ENCODE data around the gene SOX10.

SOX10 gene

DNA sequence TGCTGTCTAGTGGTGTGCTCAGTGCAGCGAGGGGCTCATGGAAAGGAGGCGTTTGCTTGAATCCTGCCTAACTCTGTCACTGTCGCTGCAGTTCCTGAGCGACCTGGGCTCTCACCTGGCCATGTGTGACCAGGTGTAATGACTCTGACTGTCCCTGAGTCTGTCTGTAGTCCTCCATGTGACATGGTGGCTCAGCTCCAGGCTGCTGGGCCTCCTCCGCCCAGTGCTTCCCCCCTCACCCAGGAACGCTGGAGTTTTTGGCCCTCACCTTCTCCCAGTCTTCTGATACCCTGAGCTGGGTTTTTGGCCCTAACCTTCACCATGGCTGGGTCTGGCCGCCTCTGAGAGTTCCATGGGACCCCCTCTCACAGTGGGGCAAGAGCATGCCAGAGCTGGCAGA is 58.0 kb downstream of the SOX10 start:
- in situ Hi-C loops (cut with MboI; ENCODE audit: low pct_unique_long_range_greater_than_20kb, low sequenced_read_pairs, unreplicated experiment), result no loop called here
- TF ChIP-seq, protein P1, sequence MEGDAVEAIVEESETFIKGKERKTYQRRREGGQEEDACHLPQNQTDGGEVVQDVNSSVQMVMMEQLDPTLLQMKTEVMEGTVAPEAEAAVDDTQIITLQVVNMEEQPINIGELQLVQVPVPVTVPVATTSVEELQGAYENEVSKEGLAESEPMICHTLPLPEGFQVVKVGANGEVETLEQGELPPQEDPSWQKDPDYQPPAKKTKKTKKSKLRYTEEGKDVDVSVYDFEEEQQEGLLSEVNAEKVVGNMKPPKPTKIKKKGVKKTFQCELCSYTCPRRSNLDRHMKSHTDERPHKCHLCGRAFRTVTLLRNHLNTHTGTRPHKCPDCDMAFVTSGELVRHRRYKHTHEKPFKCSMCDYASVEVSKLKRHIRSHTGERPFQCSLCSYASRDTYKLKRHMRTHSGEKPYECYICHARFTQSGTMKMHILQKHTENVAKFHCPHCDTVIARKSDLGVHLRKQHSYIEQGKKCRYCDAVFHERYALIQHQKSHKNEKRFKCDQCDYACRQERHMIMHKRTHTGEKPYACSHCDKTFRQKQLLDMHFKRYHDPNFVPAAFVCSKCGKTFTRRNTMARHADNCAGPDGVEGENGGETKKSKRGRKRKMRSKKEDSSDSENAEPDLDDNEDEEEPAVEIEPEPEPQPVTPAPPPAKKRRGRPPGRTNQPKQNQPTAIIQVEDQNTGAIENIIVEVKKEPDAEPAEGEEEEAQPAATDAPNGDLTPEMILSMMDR (IDR thresholded peaks at IDR 0.05; ENCODE audit: extremely low read depth, insufficient read depth, missing control alignments), result no peak
- no peak for DNase-seq (ENCODE audit: low spot score)

DNA sequence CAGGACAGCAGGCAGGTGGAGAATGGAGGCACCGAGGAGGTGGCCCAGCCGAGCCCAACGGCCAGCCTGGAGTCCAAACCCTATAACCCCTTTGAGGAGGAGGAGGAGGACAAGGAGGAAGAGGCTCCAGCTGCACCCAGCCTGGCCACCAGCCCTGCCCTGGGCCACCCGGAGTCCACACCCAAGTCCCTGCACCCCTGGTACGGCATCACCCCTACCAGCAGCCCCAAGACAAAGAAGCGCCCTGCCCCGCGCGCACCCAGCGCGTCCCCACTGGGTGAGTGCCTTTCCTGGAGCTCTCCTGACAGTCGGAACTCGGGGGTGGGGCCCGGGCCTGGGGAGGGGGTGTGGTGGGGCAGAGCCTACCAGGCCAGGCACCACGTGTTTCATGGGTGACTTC is 58.6 kb downstream of the SOX10 start:
- in situ Hi-C loops (cut with MboI; ENCODE audit: low pct_unique_long_range_greater_than_20kb, low sequenced_read_pairs, unreplicated experiment), result no loop called here
- TF ChIP-seq, protein P1 (IDR thresholded peaks at IDR 0.05; ENCODE audit: extremely low read depth, insufficient read depth, missing control alignments), result no peak
- DNase-seq (ENCODE audit: low spot score), result no peak

DNA sequence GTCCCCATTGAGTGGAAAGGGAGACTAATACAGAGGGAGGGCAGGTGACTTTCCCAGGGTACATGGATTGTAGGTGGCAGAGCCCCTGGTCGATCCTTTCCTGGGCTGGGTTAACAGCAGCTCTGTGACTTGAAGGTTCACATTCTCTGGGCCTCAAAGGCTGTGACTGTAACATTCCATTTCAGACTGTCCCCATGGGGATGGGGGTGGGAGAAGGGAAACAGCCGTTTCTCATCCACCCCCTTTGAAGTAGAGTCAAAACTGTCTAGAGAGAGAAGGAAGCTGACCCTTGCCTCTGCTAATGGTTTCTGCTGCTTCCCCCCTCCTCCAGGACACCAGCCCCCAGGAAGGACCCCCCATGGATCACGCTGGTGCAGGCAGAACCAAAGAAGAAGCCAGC is 59.0 kb downstream of the SOX10 start:
- TF ChIP-seq, protein P1 (IDR thresholded peaks at IDR 0.05; ENCODE audit: extremely low read depth, insufficient read depth, missing control alignments), result no peak
- DNase-seq (ENCODE audit: low spot score), result no peak
- in situ Hi-C loops (cut with MboI; ENCODE audit: low pct_unique_long_range_greater_than_20kb, low sequenced_read_pairs, unreplicated experiment), result no loop called here

- TF ChIP-seq, protein P1 (IDR thresholded peaks at IDR 0.05; ENCODE audit: extremely low read depth, insufficient read depth, missing control alignments), result no peak
- in situ Hi-C loops (cut with MboI; ENCODE audit: low pct_unique_long_range_greater_than_20kb, low sequenced_read_pairs, unreplicated experiment), result no loop called here
- DNase-seq (ENCODE audit: low spot score), result no peak
Measured at GRCh38 chr22:37924386-37925065, 59.8 kb downstream of the SOX10 start.

GRCh38 chr22:37923927-37924326 is 60.4 kb downstream of the SOX10 start:
- TF ChIP-seq, protein P1 (IDR thresholded peaks at IDR 0.05; ENCODE audit: extremely low read depth, insufficient read depth, missing control alignments), result no peak
- no peak for DNase-seq (ENCODE audit: low spot score)
- in situ Hi-C loops (cut with MboI; ENCODE audit: low pct_unique_long_range_greater_than_20kb, low sequenced_read_pairs, unreplicated experiment), result no loop called here

All from GM13977 (cell line).